Measurements from ENCODE around the gene ADAMTS1.
A peak's percentile ranks its signal among the peaks of the same experiment; 100 is the strongest.

The ADAMTS1 gene

DNA sequence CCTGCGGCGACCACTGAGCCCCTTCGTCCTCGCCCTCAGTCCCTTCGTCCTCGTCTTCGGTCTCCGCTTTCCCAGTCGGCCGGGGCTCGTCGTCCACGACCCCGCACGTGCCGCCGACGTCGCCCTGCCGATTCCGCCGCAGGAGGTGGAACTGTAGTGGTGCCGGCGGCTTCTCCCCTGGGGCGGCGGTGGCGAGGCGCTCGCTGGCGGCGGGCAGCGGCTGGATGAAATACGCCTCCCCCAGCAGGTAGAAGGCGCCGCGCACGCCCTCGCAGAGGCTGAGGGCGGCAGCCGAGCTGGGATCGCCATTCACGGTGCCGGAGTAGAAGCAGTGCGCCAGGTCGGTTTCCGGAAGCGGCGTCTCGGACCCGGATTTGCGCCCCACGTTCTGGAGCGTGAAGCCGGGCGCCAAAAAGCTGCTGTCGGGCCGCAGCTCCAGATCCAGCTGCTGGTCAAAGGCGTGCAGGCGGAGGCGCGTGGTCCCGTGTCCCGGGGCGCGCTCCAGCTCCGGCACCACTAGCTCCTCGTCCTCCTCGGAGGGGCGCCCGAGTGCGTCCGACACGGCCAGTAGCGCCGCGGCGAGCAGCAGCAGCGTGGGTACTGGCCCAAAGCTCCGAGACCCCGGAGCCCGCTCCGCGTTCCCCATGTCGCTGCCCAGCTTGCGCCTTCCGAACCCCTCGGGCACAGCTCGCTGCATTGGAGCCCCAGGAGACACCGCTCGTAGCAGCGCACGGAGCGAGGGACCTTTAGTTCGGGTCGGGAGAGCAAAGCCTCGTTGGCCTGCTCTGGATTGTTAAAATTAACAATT is 747 bp downstream of the ADAMTS1 start:
- DNase-seq: no peak

DNA sequence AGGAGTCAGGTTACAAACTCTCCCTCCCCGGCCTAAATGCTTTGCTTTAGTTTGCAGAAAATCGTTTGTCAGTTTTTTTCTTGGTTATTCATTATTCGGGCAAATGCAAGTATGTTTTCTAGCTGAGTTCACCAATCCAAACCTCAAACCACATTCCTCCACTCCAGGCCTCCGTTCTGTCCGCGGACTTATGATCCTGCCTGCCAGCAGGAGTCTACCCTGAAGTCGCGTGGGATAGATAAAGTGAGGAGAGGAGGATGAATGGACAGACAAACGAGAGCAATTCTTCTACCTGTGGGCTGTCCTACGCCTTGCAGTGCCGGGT is 1.3 kb downstream of the ADAMTS1 start:
- DNase-seq: no peak

- peak; percentile 32 for DNase-seq
These were observed 2.0 kb downstream of the ADAMTS1 start for GRCh38 chr21:26842974-26843932.

- DNase-seq: no peak
These were observed 2.9 kb downstream of the ADAMTS1 start for GRCh38 chr21:26842300-26842699.

- no peak for DNase-seq
These were observed 4.3 kb downstream of the ADAMTS1 start for GRCh38 chr21:26840912-26841311.

DNA sequence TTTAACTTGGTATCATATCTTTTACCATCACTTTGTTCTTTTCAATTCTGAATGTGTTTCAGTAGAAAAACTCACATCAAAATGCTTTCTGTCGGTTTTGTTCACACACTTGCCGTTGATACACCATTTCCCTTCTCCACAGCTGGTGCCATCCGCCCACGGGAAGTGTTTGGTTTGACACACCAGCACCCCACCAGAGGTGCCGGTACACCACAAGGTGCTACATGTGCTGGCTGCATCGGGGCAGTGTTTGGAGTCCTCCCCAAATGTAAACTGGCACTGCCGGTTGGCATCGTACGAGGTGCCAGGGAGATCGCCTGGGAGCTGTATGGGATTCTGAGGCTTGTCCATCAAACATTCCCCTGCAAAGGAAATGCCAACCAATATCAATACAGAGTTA is 5.0 kb downstream of the ADAMTS1 start:
- peak; percentile 16 for DNase-seq

DNA sequence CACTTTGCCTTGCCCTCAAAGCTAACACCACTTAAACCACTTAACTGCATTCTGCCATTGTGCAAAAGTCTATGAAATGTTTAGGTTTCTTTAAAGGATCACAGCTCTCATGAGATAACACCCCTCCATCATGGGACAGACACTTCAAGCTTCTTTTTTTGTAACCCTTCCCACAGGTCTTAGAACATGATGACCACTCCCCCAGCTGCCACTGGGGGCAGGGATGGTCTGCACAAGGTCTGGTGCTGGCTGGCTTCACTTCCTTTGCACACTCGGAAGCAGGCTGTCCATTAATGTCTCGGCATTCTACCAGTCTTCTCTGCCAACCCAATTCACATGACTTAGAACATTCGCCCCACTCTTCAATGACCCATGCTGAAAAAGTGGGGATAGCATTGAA is 7.7 kb downstream of the ADAMTS1 start:
- DNase-seq: no peak

DNA sequence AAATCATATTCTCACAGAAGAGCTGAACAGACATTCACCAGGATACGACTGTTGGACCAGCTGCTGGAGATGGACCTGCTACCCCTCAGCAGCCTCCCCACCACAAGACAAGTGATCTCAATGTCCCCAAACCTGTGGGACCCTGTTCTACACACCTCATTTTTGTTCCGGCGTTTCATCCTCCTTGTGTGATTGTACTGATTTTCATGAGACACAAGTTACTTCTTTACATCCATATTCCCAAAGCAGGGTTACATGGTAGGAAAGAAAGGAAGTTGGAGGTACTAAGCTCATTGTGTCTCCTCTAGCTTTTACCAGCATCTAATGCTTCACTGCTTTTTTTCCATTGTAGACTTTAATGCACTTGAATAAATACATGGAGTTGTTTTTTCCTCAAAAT is 8.7 kb downstream of the ADAMTS1 start:
- DNase-seq: no peak

- DNase-seq: no peak
These were observed 9.4 kb downstream of the ADAMTS1 start for GRCh38 chr21:26835714-26836265.

- DNase-seq: no peak
These were observed 10.0 kb downstream of the ADAMTS1 start for GRCh38 chr21:26835027-26835713.

GRCh38 chr21:26834181-26834905 is 10.9 kb downstream of the ADAMTS1 start:
- DNase-seq: no peak

- DNase-seq: no peak
These were observed 11.7 kb downstream of the ADAMTS1 start for GRCh38 chr21:26833460-26833939.

- DNase-seq: no peak
These were observed 12.2 kb downstream of the ADAMTS1 start for GRCh38 chr21:26833011-26833410.

DNA sequence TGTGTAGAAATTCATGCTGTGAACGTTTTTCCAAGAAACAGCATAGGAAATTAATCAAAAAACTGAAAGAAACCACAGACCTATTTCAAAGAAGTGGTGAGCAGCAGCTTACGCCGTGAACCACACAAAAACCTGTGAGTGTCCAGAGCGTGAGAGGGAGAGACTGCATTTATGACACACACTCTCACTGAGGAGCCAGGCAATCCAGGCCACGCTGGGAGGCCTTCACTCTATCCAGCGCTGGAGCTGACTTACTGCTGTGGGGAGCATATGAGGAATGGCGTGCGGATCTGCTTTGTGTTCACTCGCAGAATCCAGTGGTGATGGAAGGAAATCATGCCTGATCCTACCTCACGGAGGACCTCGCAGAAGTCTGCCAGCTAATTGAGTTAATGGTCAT is 12.7 kb downstream of the ADAMTS1 start:
- no peak for DNase-seq

GRCh38 chr21:26826801-26827200 is 18.4 kb downstream of the ADAMTS1 start:
- DNase-seq: no peak

GRCh38 chr21:26820509-26820908 is 24.7 kb downstream of the ADAMTS1 start:
- no peak for DNase-seq

DNA sequence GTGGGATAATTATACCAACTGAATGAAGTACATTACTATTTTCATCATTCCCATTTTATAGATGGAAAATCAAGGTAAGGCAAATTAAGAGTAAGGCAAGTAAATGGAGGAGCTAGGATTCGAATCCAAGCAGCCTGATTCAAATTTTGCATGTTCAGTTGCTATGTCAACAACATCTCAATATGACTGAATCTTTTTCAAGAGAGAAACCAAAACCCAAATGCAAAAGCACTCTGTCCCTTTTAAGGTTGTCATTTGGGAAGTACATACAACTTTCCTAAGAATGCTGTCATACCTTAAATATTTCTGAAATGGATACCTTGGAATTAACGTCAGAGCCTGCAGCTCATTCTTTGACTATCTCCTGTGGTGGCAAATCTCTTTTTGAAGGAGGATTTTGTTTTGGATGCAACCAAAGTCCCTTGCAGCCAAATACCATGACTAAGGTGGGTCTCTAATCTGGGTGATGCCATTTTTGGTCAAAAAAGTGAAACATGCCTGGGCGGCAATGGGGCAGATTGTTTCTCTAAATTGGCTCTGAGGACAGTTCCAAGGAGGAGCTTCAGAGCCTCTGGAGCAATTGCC is 25.4 kb downstream of the ADAMTS1 start:
- DNase-seq: no peak

- no peak for DNase-seq
These were observed 26.3 kb downstream of the ADAMTS1 start for GRCh38 chr21:26818906-26819305.

- DNase-seq: no peak
These were observed 30.0 kb downstream of the ADAMTS1 start for GRCh38 chr21:26815197-26815596.

DNA sequence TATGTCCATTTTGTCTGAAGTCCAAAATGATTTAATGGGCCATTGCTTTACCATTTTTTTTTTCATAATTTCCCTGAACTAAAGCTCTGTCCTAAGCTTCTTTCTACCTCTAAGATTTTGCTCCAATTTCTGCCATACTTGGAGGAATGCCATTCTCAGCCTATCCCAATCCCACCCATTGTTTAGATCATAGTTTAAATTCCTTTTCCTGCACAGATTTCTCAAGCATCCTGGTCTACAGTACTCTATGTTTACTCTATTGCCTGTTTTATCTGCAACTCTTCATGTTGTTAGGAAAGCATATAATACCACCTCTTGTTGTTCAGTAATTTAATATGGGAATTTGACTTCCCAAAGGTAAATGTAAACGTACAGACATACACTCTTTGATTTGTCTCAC is 30.8 kb downstream of the ADAMTS1 start:
- no peak for DNase-seq

- DNase-seq: no peak
These were observed 31.7 kb downstream of the ADAMTS1 start for GRCh38 chr21:26813426-26813998.

DNA sequence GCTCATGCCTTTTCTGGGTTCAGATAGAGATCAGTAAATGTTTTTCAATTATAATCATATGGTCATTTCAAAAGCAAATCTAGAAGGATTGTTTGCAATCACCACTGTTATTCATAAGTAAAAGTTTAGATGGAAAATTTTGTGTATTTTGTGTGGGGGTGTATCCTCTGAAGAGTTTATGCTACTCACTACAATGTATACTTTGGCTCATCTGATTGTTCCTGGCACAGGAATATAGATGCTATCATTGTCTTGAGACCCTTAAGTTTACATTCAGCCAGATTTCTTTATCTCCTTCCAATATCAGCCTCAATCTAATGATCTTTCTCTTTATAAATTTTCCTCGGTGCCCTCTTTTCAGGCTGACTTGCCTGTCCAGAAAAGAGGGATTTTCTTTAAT is 33.0 kb downstream of the ADAMTS1 start:
- DNase-seq: no peak

All from CD4-positive, alpha-beta T cell treated with Interferon gamma for 1 hour (primary cell).